HL-60 (cell line): ENCODE results near the gene GET4.

Experiments
- POLR2AphosphoS5 ChIP-seq: IDR thresholded peaks from 2 replicates; pipeline ENCODE4 v1.6.1; 2012; ENCODE audit warnings: low read depth
- TF ChIP-seq, protein P1 (sequence below): IDR thresholded peaks from one replicate; pipeline ENCODE4 v1.5.1; 2011; ENCODE audit warnings: low read length, control low read depth, inconsistent platforms; ENCODE audit not compliant: insufficient read depth
- TF ChIP-seq, protein P2 (sequence below): IDR thresholded peaks from 2 replicates; pipeline ENCODE4 v1.6.1; 2012; ENCODE audit warnings: low read depth; ENCODE audit not compliant: insufficient replicate concordance

DNA sequence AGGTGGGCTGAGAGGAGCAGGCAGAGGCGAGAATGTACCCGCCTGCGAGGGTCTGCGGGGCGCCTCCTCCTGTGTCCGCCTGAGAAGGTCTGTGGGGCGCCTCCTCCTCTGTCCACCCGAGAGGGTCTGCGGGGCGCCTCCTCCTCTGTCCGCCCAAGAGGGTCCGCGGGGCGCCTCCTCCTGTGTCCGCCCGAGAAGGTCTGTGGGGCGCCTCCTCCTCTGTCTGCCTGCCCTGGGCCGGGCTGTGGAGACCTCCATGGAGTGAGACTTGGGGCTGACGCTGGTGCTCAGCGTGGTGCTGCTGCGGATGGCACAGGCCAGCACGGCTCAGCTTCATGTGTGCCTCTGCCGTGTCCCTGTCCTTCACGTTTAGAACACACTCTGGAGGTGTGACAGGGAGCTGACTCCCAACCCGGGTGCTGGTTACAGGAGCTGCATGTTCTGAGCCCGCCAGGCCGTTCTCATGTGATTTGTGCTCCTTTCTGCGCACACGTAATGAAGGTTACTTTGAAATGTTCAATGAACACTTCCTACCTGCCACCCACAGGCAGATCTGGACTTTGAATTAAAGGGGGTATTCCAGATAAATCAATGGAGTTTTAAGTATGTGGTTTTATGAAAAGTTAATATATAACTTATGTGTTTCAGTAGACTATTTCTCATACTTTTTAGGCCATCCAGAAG lies 20.5 kb upstream of the GET4 start:
- TF ChIP-seq, protein P1, sequence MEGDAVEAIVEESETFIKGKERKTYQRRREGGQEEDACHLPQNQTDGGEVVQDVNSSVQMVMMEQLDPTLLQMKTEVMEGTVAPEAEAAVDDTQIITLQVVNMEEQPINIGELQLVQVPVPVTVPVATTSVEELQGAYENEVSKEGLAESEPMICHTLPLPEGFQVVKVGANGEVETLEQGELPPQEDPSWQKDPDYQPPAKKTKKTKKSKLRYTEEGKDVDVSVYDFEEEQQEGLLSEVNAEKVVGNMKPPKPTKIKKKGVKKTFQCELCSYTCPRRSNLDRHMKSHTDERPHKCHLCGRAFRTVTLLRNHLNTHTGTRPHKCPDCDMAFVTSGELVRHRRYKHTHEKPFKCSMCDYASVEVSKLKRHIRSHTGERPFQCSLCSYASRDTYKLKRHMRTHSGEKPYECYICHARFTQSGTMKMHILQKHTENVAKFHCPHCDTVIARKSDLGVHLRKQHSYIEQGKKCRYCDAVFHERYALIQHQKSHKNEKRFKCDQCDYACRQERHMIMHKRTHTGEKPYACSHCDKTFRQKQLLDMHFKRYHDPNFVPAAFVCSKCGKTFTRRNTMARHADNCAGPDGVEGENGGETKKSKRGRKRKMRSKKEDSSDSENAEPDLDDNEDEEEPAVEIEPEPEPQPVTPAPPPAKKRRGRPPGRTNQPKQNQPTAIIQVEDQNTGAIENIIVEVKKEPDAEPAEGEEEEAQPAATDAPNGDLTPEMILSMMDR: no peak
- TF ChIP-seq POLR2AphosphoS5: no peak
- TF ChIP-seq, protein P2, sequence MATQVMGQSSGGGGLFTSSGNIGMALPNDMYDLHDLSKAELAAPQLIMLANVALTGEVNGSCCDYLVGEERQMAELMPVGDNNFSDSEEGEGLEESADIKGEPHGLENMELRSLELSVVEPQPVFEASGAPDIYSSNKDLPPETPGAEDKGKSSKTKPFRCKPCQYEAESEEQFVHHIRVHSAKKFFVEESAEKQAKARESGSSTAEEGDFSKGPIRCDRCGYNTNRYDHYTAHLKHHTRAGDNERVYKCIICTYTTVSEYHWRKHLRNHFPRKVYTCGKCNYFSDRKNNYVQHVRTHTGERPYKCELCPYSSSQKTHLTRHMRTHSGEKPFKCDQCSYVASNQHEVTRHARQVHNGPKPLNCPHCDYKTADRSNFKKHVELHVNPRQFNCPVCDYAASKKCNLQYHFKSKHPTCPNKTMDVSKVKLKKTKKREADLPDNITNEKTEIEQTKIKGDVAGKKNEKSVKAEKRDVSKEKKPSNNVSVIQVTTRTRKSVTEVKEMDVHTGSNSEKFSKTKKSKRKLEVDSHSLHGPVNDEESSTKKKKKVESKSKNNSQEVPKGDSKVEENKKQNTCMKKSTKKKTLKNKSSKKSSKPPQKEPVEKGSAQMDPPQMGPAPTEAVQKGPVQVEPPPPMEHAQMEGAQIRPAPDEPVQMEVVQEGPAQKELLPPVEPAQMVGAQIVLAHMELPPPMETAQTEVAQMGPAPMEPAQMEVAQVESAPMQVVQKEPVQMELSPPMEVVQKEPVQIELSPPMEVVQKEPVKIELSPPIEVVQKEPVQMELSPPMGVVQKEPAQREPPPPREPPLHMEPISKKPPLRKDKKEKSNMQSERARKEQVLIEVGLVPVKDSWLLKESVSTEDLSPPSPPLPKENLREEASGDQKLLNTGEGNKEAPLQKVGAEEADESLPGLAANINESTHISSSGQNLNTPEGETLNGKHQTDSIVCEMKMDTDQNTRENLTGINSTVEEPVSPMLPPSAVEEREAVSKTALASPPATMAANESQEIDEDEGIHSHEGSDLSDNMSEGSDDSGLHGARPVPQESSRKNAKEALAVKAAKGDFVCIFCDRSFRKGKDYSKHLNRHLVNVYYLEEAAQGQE: no peak
